Esophagus muscularis mucosa (tissue), 4 donors: ENCODE data around the gene ARMS2. TPM values are rescaled to one million over a fixed set of nuclear protein-coding genes. Genes with fewer than 3 reads are reported as not detected.

ENCODE experiments used
- DNase-seq: peaks from one replicate; pipeline ENCODE4 v3.0.0-alpha.2; 2017; ENCODE audit errors: extremely low spot score
- H3K27ac ChIP-seq, 4 donors: fragments of 200-600 bp; sonication (generic); replicated peaks in 1 of 4; 1 replicate in 3 of 4; 2 replicates in 1 of 4; pipeline ENCODE4 v1.5.1; 2016 to 2019; ENCODE audit warnings: mild to moderate bottlenecking in 1 of 4
- H3K27me3 ChIP-seq, 4 donors: fragments of 200-600 bp; sonication (generic); one replicate each; pipeline versions ENCODE4 v1.5.1 to v1.6.0; 2016 to 2019
- H3K36me3 ChIP-seq, 4 donors: fragments of 200-600 bp; sonication (generic); one replicate each; pipeline ENCODE4 v1.5.1; 2016 to 2019
- H3K4me1 ChIP-seq, 4 donors: fragments of 200-600 bp; sonication (generic); one replicate each; pipeline ENCODE4 v1.5.1; 2016 to 2019
- H3K4me3 ChIP-seq, 4 donors: fragments of 200-600 bp; sonication (generic); 1 replicate in 2 of 4; 2 replicates in 2 of 4; pipeline ENCODE4 v1.5.1; 2016 to 2019; ENCODE audit warnings: mild to moderate bottlenecking in 4 of 4, moderate library complexity in 1 of 4
- H3K9me3 ChIP-seq, 4 donors: fragments of 200-600 bp; sonication (generic); 1 replicate in 3 of 4; 2 replicates in 1 of 4; pipeline ENCODE4 v1.5.1; 2016 to 2019
- EP300 ChIP-seq: sonication (generic); formaldehyde crosslinking; IDR thresholded peaks from one replicate; pipeline ENCODE4 v1.6.1; 2017; ENCODE audit warnings: antibody characterized with exemption
- POLR2A ChIP-seq: fragments of 450-650 bp; IDR thresholded peaks from one replicate; pipeline ENCODE4 v1.6.1; 2017; ENCODE audit warnings: antibody characterized with exemption, moderate library complexity, mild to moderate bottlenecking, low read depth
- POLR2AphosphoS5 ChIP-seq, 2 donors: sonication (generic); formaldehyde crosslinking; IDR thresholded peaks; one replicate each; pipeline ENCODE4 v1.6.1; 2017; ENCODE audit warnings: antibody characterized with exemption in 2 of 2
- WGBS: methylation state at CpG from one replicate; pipeline ENCODE4 v1.1.5; 2018; 5-methylcytosine and 5-hydroxymethylcytosine counted together
- intact Hi-C: fragments of 100-400 bp; cut with DNase I; formaldehyde crosslinking; loops from one replicate; pipeline ENCODE4 v1.15.1; 2023
- total RNA-seq, 4 donors: library from RNA; depleted of rRNA; stranded (reverse); fragments of >200 nt; gene quantifications; one replicate each; pipeline versions ENCODE4 v1.1.0 to v1.2.1, GENCODE V29; 2016
- TF ChIP-seq, protein P1 (sequence below), 3 experiments: fragments of 200-600 bp in 2 of 3; fragments of 450-650 bp in 1 of 3; sonication (generic) in 2 of 3; IDR thresholded peaks; one replicate each; pipeline ENCODE4 v1.5.1; 2017 to 2019; ENCODE audit warnings: antibody characterized with exemption in 3 of 3, mild to moderate bottlenecking in 2 of 3, moderate library complexity in 1 of 3

The ARMS2 gene
- total RNA-seq, 4 donors from 2014 or later, result 1.2 TPM; not detected in 3

DNA sequence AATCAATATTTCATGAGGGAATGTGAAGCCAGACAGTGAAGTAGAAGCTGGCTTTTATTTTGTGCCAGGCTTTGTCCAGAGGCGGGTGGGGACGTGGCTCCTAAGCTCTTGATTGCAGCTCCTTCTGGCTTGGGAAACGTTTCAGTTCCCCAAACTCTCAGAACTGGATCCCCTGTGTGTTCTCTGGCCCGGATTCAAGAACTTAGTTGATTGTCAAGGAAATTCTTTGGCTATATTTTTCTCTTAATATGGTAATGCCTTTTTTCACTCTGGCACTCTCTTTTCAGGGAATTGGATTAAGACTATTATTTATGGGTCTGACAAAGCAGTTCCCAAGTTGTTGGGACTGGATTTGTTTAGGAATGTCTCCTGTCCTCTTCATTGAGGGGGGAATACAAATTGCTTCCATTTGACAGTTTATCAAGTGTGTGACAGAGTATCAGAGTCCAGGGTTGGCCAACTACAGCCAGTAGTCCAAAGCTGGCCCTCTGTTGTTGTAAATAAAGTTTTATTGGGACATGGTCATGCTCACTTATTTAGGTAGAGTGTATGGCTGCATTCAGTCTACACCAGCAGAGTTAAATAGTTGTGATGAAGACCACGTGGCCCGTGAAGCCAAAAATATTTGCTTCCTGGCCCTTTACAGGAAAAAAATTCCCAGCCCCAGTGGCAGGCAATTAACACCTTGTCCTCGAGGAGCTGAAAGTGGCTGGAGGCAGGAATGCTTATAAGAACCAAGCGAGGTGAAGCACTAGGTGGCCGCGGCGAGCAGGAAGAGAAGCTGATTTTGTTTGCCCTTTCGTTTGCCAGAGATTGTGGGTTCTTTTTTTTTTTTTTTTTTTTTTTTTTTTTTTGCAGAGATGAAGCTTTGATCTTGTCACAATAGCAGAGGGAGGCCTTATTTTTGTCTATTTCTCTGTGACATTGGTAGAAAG is 41.2 kb downstream of the ARMS2 start:
- Histone ChIP-seq H3K36me3 (peaks cover 0 to 28% (median 8%) of the 10 kb centered on the region in 4 donors), H3K27me3 (no peaks in the 10 kb centered on the region), H3K27ac (peak overlapping the region; percentile 58 to 77 (median 68)), H3K9me3 (no peaks in the 10 kb centered on the region), H3K4me1 (peaks cover 30 to 88% (median 83%) of the 10 kb centered on the region in 4 donors), H3K4me3 (no peak overlapping the region)
- TF ChIP-seq, protein P1, sequence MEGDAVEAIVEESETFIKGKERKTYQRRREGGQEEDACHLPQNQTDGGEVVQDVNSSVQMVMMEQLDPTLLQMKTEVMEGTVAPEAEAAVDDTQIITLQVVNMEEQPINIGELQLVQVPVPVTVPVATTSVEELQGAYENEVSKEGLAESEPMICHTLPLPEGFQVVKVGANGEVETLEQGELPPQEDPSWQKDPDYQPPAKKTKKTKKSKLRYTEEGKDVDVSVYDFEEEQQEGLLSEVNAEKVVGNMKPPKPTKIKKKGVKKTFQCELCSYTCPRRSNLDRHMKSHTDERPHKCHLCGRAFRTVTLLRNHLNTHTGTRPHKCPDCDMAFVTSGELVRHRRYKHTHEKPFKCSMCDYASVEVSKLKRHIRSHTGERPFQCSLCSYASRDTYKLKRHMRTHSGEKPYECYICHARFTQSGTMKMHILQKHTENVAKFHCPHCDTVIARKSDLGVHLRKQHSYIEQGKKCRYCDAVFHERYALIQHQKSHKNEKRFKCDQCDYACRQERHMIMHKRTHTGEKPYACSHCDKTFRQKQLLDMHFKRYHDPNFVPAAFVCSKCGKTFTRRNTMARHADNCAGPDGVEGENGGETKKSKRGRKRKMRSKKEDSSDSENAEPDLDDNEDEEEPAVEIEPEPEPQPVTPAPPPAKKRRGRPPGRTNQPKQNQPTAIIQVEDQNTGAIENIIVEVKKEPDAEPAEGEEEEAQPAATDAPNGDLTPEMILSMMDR (IDR thresholded peaks at IDR 0.05), result no peak
- TF ChIP-seq POLR2A (no peak), POLR2AphosphoS5 (IDR thresholded peaks at IDR 0.05) (no peak), EP300 (no peak)
- no peak for DNase-seq
- 51% methylated on average over 12 of the region's 12 CpGs for WGBS
- intact Hi-C loops, result no loop called here

DNA sequence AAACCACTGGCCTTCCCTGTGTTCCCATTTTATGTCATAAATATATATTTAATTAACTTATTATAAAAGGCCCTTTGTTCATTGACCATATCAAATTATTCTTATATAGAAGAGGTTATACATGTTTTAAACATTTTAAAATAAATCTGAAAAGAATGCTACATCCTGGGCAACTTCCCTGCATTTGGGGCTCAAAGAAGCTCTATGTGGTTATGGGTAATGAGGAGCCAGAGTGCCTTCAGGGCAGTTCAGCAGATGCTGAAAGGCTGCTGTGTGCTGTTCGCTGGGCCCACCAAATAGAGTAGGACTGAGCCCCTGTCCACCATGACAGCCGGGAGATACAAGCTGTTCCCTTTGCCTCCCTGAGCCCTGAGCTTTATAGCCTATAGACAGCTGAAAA is 42.8 kb downstream of the ARMS2 start:
- WGBS, result 92% methylated on average over 2 of the region's 2 CpGs
- Histone ChIP-seq H3K4me1 (peaks cover 30 to 77% (median 69%) of the 10 kb centered on the region in 4 donors), H3K4me3 (no peak overlapping the region), H3K27me3 (no peaks in the 10 kb centered on the region), H3K27ac (no peak overlapping the region), H3K9me3 (no peaks in the 10 kb centered on the region), H3K36me3 (peaks cover 0 to 19% (median 4%) of the 10 kb centered on the region in 4 donors)
- TF ChIP-seq EP300 (no peak), POLR2A (no peak), POLR2AphosphoS5 (IDR thresholded peaks at IDR 0.05) (no peak)
- TF ChIP-seq, protein P1 (IDR thresholded peaks at IDR 0.05), result no peak
- no peak for DNase-seq
- intact Hi-C loops, result no loop called here

DNA sequence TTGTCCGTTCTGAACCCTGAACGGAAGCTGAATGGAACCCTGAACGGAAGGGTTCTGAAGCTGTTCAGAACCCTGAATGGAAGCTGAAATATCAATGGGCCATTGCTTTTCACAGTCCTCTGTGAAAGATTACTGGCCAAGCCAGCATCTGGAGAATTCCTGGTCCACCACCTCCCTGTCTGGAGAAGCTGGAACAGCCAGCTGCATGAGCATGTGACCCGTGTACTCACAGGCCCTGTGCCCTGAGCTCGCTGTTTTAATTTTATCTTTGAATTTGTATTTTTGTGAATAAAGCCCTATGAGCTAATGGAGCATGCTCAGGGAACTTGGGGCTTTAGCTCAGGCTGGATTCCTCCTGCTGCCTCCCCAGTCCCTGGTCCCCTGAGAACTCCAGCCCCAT is 44.1 kb downstream of the ARMS2 start:
- peaks cover 0 to 10% (median 0%) of the 10 kb centered on the region in 4 donors for H3K36me3 ChIP-seq
- peaks cover 26 to 64% (median 57%) of the 10 kb centered on the region in 4 donors for H3K4me1 ChIP-seq
- intact Hi-C loops, result no loop called here
- H3K9me3 ChIP-seq, result no peaks in the 10 kb centered on the region
- WGBS, result 96% methylated on average over 3 of the region's 5 CpGs
- TF ChIP-seq POLR2AphosphoS5 (IDR thresholded peaks at IDR 0.05) (peak in 1 of 2 donors; percentile 39), POLR2A (no peak)
- H3K4me3 ChIP-seq, result no peak overlapping the region
- DNase-seq, result no peak
- H3K27ac ChIP-seq, result peak overlapping the region; percentile 37 to 72 (median 64)
- no peaks in the 10 kb centered on the region for H3K27me3 ChIP-seq

DNA sequence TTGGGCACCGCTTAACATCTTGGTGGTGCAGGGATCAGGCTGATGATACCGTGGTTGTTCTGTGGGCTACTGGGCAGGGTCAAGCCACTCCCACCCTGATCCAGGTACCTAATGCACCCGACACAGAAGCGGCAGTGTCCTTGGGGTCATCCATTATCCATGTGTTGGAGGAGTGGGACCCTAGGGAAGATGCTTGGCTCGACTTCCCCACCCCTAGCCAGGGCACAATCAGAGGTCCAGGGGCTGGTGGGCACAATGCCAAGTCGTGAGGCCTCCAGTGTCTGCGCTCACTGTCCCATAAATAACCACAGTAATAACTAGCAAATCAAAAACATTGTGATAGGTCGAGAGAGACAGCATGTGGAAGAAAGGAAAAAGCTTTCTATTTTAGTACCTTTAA is 44.6 kb downstream of the ARMS2 start:
- Histone ChIP-seq H3K27me3 (no peaks in the 10 kb centered on the region), H3K9me3 (no peaks in the 10 kb centered on the region), H3K4me3 (no peak overlapping the region), H3K27ac (peak overlapping the region; percentile 37 to 72 (median 64)), H3K36me3 (peaks cover 0 to 9% (median 0%) of the 10 kb centered on the region in 4 donors), H3K4me1 (peaks cover 26 to 62% (median 54%) of the 10 kb centered on the region in 4 donors)
- DNase-seq, result no peak
- intact Hi-C loops, result no loop called here
- TF ChIP-seq POLR2AphosphoS5 (IDR thresholded peaks at IDR 0.05) (no peak), POLR2A (no peak), EP300 (no peak)
- TF ChIP-seq, protein P1 (IDR thresholded peaks at IDR 0.05), result no peak
- 68% methylated on average over 8 of the region's 8 CpGs for WGBS

DNA sequence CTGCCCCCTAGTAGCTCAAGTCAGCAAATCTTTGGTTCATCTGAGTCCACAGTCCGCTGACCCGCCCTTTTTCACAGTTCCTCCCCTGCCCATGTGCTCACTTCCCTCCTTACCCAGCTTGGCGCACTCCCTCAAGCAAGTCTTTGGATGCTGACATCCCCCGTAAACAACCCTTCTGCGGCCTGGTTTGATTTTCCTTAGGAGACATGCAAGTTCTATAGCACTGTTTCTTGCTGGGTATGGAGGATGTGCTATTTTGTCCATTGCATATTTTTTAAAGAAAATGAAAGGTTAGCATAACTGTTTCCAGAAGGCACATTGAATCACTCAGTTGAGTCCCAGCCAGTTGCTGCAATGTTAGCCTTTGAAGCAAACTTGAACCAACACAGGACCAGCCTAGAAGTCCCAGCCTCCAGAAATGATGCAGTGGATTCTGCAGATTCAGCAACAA is 45.1 kb downstream of the ARMS2 start:
- H3K4me1 ChIP-seq, result peaks cover 30 to 62% (median 54%) of the 10 kb centered on the region in 4 donors
- TF ChIP-seq POLR2AphosphoS5 (IDR thresholded peaks at IDR 0.05) (peak in 1 of 2 donors; percentile 58), EP300 (no peak)
- no peak overlapping the region for H3K4me3 ChIP-seq
- 41% methylated on average over 5 of the region's 5 CpGs for WGBS
- intact Hi-C loops, result no loop called here
- DNase-seq, result no peak
- no peaks in the 10 kb centered on the region for H3K27me3 ChIP-seq
- H3K27ac ChIP-seq, result peak overlapping the region; percentile 37 to 72 (median 64)
- H3K36me3 ChIP-seq, result peaks cover 0 to 4% (median 0%) of the 10 kb centered on the region in 4 donors
- H3K9me3 ChIP-seq, result no peaks in the 10 kb centered on the region
